22Rv1 (cell line): ENCODE data around the gene MBNL2.

ENCODE experiments used
- CTCF ChIP-seq: fragments of 450-650 bp; IDR thresholded peaks from 2 replicates; pipeline ENCODE4 v1.5.1; 2017; ENCODE audit warnings: mild to moderate bottlenecking
- ZFX ChIP-seq: fragments of 450-650 bp; IDR thresholded peaks from 2 replicates; pipeline ENCODE4 v1.6.1; 2017; ENCODE audit warnings: antibody characterized with exemption, borderline replicate concordance

GRCh38 chr13:97440598-97441170, 218.6 kb downstream of the MBNL2 start:
- TF ChIP-seq CTCF, result no peak
- TF ChIP-seq ZFX, result no peak
